ENCODE data around the gene RXRA. TPM values are rescaled to one million over a fixed set of nuclear protein-coding genes. Genes with fewer than 3 reads are reported as not detected.

The RXRA gene
- total and polyA plus RNA-seq, 2 of the 13 experiments (the other 11 are each of a cell fraction or from before 2014, with no cell fraction given) = 18.9 to 29.2 TPM

- intact Hi-C loops (cut with micrococcal nuclease; ENCODE audit: unreplicated experiment) = loop anchor here (5.0 to 10.0 kb wide), 2 partner anchors 53 to 145 kb away; no protein-coding TSS in a partner anchor
- Histone ChIP-seq H3K4me1 (ENCODE audit: insufficient read depth, low read length) (peaks cover 82% of the 10 kb centered on the region), H3K4me3 (replicated peaks in 1 of 3; ENCODE audit: insufficient read depth in 1 of 3, low read depth in 2 of 3, low read length in 3 of 3) (peak overlapping the region in 2 of 3 experiments; percentile 26 to 62; a peak in 3 of 6 replicates), H3K36me3 (replicated peaks in 1 of 2; ENCODE audit: control insufficient read depth in 1 of 2, insufficient read depth in 2 of 2, low read length in 2 of 2) (no peaks in the 10 kb centered on the region), H3K9ac (ENCODE audit: insufficient read depth, low read depth, low read length) (no peak overlapping the region), H3K27me3 (ENCODE audit: control insufficient read depth in 1 of 2, insufficient read depth in 2 of 2, low read length in 2 of 2) (peaks cover 19 to 35% of the 10 kb centered on the region in 2 experiments; a peak in 4 of 5 replicates), H2AFZ (ENCODE audit: low read length) (no peak overlapping the region), H4K20me1 (ENCODE audit: insufficient read depth, low read length) (no peaks in the 10 kb centered on the region), H3K4me2 (ENCODE audit: low read depth, low read length) (peak overlapping the region; percentile 71), H3K79me2 (ENCODE audit: insufficient read depth, low read length) (no peaks in the 10 kb centered on the region), H3K27ac (ENCODE audit: extremely low read length, insufficient read depth, low read length) (peak overlapping the region; percentile 64), H3K9me3 (ENCODE audit: low read length) (no peaks in the 10 kb centered on the region)
- FAIRE-seq (no peak), ATAC-seq (peak; percentile 49), DNase-seq (ENCODE audit: low spot score) (no peak)
- in situ Hi-C loops (cut with HindIII; ENCODE audit: extremely low pct_ligation_motif_present, low pct_unique_long_range_greater_than_20kb) = loop anchor here (10.0 kb wide), 1 partner anchor 155 kb away; the partner anchor contains the start of gene RNU6ATAC
- ChIA-PET POLR2A (interaction anchor here (1.3 to 4.2 kb wide), 3 partner anchors 9 to 59 kb away, joined by 4 to 28 read pairs (median 6); no protein-coding TSS in a partner anchor), CTCF (ENCODE audit: low intra/inter-chr PET ratio, low total read pairs) (no interaction called here)
- WGBS (ENCODE audit: low lambda C conversion rate) = 18% methylated on average over 16 of the region's 22 CpGs
- no TSS peak for BruUV-seq (replicated peaks)
- 0 out of 2 replicates have a peak, but pooled peaks have one; percentile 35 for TF ChIP-seq ZBTB2 (CRISPR knock-in tag; IDR thresholded peaks at IDR 0.05; ENCODE audit: low read depth)
- TF ChIP-seq NFKB2 (CRISPR knock-in tag; IDR thresholded peaks at IDR 0.05; ENCODE audit: borderline replicate concordance) = no peak
- TF ChIP-seq CAMTA2 (CRISPR knock-in tag; IDR thresholded peaks at IDR 0.05; ENCODE audit: borderline replicate concordance) = no peak
- no peak for TF ChIP-seq E2F1 (CRISPR knock-in tag; IDR thresholded peaks at IDR 0.05)
- no peak for TF ChIP-seq FIP1L1 (IDR thresholded peaks at IDR 0.05; ENCODE audit: borderline replicate concordance, insufficient read depth, low read depth, low read length)
- TF ChIP-seq CCDC6 (CRISPR knock-in tag; IDR thresholded peaks at IDR 0.05) = no peak
- TF ChIP-seq ZNF264 (CRISPR knock-in tag; IDR thresholded peaks at IDR 0.05) = no peak
- no peak for TF ChIP-seq NFATC3 (CRISPR knock-in tag; IDR thresholded peaks at IDR 0.05)
- no peak for TF ChIP-seq AGO1 (IDR thresholded peaks at IDR 0.05; ENCODE audit: low read depth, low read length, poor library complexity, severe bottlenecking)
- TF ChIP-seq ZBTB20 (CRISPR knock-in tag; IDR thresholded peaks at IDR 0.05; ENCODE audit: borderline replicate concordance, low read depth) = no peak
- TF ChIP-seq RBFOX2 (IDR thresholded peaks at IDR 0.05; ENCODE audit: low read depth, low read length) = no peak
- no peak for TF ChIP-seq PRMT3 (CRISPR knock-in tag; IDR thresholded peaks at IDR 0.05; ENCODE audit: borderline replicate concordance, low read depth)
- no peak for TF ChIP-seq CHCHD3 (CRISPR knock-in tag; IDR thresholded peaks at IDR 0.05)
- TF ChIP-seq ZNF589 (CRISPR knock-in tag; conservative IDR thresholded peaks at IDR 0.05) = 0 out of 2 replicates have a peak, but pooled peaks have one; percentile 37
- 0 out of 2 replicates have a peak, but pooled peaks have one; percentile 25 for TF ChIP-seq ZNF784 (CRISPR knock-in tag; IDR thresholded peaks at IDR 0.05; ENCODE audit: borderline replicate concordance)
- no peak for TF ChIP-seq RBM22 (optimal IDR thresholded peaks at IDR 0.05; ENCODE audit: low read length)
- TF ChIP-seq ZNF512 (CRISPR knock-in tag; IDR thresholded peaks at IDR 0.05) = no peak
- no peak for TF ChIP-seq YEATS4 (CRISPR knock-in tag; IDR thresholded peaks at IDR 0.05; ENCODE audit: borderline replicate concordance)
Measured at GRCh38 chr9:134320126-134320867, 6.0 kb upstream of the RXRA start.
